LNCaP clone FGC (cell line): ENCODE data around the gene MPL.

Experiments
- DNase-seq: peaks from one replicate; pipeline ENCODE4 v3.0.0-alpha.2; 2011; ENCODE audit warnings: low read depth
- H3K4me3 ChIP-seq: 2 replicates; pipeline ENCODE4 v1.5.1; 2011; ENCODE audit warnings: mild to moderate bottlenecking, low read depth, low read length, control low read depth
- CTCF ChIP-seq: IDR thresholded peaks from 2 replicates; pipeline ENCODE4 v1.5.1; 2012; ENCODE audit warnings: mild to moderate bottlenecking; ENCODE audit not compliant: control insufficient read depth, insufficient read depth; ENCODE audit errors: extremely low read depth

MPL gene

GRCh38 chr1:43348809-43349593 is 11.4 kb downstream of the MPL start:
- no peak for TF ChIP-seq CTCF
- DNase-seq, result peak; percentile 85

GRCh38 chr1:43349594-43350306 is 12.1 kb downstream of the MPL start:
- peak overlapping the region; percentile 59 for H3K4me3 ChIP-seq
- DNase-seq, result peak; percentile 90
- TF ChIP-seq CTCF, result no peak

More at GRCh38 chr1:43348809-43349593, 11.4 kb downstream of the MPL start:
- peak overlapping the region; percentile 59 for H3K4me3 ChIP-seq

GRCh38 chr1:43350976-43351375 is 13.4 kb downstream of the MPL start:
- TF ChIP-seq CTCF, result no peak
- no peak for DNase-seq
- no peak overlapping the region for H3K4me3 ChIP-seq

- no peak for TF ChIP-seq CTCF
- H3K4me3 ChIP-seq, result no peak overlapping the region
- DNase-seq, result no peak
These were observed 14.1 kb downstream of the MPL start for GRCh38 chr1:43351421-43352350.

- no peak overlapping the region for H3K4me3 ChIP-seq
- no peak for TF ChIP-seq CTCF
- DNase-seq, result no peak
These were observed 14.7 kb downstream of the MPL start for GRCh38 chr1:43352351-43352705.

GRCh38 chr1:43352881-43353280 is 15.3 kb downstream of the MPL start:
- no peak overlapping the region for H3K4me3 ChIP-seq
- no peak for DNase-seq
- TF ChIP-seq CTCF, result no peak
